ENCODE measurements around the gene SLC22A23. TPM values are rescaled to one million over a fixed set of nuclear protein-coding genes. Genes with fewer than 3 reads are reported as not detected.

SLC22A23 gene, protein sequence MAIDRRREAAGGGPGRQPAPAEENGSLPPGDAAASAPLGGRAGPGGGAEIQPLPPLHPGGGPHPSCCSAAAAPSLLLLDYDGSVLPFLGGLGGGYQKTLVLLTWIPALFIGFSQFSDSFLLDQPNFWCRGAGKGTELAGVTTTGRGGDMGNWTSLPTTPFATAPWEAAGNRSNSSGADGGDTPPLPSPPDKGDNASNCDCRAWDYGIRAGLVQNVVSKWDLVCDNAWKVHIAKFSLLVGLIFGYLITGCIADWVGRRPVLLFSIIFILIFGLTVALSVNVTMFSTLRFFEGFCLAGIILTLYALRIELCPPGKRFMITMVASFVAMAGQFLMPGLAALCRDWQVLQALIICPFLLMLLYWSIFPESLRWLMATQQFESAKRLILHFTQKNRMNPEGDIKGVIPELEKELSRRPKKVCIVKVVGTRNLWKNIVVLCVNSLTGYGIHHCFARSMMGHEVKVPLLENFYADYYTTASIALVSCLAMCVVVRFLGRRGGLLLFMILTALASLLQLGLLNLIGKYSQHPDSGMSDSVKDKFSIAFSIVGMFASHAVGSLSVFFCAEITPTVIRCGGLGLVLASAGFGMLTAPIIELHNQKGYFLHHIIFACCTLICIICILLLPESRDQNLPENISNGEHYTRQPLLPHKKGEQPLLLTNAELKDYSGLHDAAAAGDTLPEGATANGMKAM
- total RNA-seq = 19.2 TPM
- long read RNA-seq, full-length matches to known transcripts = 12 of 94 reads
- long read RNA-seq, partial matches to known transcripts = 2 of 94 reads
- long read RNA-seq, other reads (novel, unspliced or antisense) = 80 of 94 reads

DNA sequence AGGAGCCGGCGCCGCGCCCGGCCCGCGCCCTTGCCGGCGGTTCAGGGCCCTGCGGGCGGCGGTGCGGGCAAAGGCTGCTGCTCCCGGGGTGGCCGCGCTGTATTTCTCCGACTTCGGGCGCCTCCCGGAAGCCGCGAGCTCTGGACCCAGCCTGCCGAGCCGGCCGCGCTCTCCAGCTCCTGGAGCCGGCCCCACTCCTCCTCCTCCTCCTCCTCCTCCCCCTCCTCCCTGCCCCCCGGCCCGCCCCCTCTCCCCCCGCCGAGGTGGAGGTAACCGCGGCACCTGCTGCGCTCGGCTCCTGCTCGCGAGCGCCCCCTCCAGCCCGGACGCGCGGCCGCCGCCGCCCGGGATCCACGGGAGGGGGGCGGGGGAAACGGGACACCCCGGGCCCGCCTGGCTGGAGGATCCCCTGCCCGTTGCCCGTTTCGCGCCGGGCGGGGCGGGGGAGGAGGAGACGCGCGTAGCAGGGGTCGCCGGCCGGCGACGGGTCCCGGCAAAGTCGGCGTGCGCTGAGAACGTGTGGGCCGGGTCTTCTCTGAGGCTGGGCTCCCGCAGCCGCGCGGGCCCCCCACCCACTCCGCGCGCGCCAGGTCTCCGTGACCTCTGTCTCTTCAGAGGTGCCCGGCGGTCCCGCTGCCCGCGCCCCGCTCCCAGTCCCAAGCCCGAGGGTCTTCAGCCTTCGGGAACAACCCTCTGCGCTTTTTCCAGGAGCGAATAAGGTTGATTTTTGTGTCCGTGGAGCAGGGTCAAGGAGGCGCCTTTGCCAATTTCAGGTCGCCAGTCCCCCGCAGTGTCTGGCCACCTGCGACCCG is at the start of gene SLC22A23:
TSS of gene SLC22A23 (minus strand) at position 153 of the 812 bp plus-strand sequence. CDS start 491 bp downstream, outside the sequence.
- ATAC-seq = peak; percentile 93
- TF ChIP-seq, protein P1, sequence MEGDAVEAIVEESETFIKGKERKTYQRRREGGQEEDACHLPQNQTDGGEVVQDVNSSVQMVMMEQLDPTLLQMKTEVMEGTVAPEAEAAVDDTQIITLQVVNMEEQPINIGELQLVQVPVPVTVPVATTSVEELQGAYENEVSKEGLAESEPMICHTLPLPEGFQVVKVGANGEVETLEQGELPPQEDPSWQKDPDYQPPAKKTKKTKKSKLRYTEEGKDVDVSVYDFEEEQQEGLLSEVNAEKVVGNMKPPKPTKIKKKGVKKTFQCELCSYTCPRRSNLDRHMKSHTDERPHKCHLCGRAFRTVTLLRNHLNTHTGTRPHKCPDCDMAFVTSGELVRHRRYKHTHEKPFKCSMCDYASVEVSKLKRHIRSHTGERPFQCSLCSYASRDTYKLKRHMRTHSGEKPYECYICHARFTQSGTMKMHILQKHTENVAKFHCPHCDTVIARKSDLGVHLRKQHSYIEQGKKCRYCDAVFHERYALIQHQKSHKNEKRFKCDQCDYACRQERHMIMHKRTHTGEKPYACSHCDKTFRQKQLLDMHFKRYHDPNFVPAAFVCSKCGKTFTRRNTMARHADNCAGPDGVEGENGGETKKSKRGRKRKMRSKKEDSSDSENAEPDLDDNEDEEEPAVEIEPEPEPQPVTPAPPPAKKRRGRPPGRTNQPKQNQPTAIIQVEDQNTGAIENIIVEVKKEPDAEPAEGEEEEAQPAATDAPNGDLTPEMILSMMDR (IDR thresholded peaks at IDR 0.05) = peak; percentile 63
- intact Hi-C loops (cut with DNase I) = no loop called here
- no peaks in the 10 kb centered on the region for H3K9me3 ChIP-seq
- peak within 1 kb of the TSS; percentile 59 for H3K4me3 ChIP-seq
- H3K27ac ChIP-seq = no peak within 1 kb of the TSS
- DNase-seq = peak; percentile 90
- H3K36me3 ChIP-seq = no peaks in the 10 kb centered on the region
- H3K27me3 ChIP-seq = peaks cover 6% of the 10 kb centered on the region
- peaks cover 6% of the 10 kb centered on the region for H3K4me1 ChIP-seq

DNA sequence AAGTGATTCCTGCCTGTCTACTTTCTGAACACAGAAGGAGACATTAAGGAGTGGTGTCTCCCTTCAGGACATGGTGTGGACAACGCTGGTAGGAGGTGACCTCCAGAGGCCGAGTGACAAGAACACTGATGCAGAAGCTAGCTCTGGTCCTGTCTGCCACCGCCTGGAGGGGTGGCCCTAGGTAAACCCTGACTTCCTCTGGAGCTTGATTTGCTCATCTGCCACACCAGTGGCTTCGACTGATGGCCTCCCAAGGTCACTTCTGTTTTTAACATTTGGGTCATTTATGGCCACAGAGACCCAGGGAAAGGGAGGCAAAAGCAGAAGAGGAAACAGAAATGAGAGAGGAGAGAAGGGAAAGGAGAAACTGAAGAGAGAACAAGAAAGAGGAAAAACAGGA is 49.4 kb upstream of the SLC22A23 start:
- Histone ChIP-seq H3K27me3 (no peaks in the 10 kb centered on the region), H3K4me1 (no peaks in the 10 kb centered on the region), H3K27ac (no peak overlapping the region), H3K4me3 (no peak overlapping the region), H3K36me3 (no peaks in the 10 kb centered on the region), H3K9me3 (no peaks in the 10 kb centered on the region)
- intact Hi-C loops (cut with DNase I) = no loop called here
- DNase-seq (no peak), ATAC-seq (peak; percentile 43)
- TF ChIP-seq, protein P1 (IDR thresholded peaks at IDR 0.05) = no peak

DNA sequence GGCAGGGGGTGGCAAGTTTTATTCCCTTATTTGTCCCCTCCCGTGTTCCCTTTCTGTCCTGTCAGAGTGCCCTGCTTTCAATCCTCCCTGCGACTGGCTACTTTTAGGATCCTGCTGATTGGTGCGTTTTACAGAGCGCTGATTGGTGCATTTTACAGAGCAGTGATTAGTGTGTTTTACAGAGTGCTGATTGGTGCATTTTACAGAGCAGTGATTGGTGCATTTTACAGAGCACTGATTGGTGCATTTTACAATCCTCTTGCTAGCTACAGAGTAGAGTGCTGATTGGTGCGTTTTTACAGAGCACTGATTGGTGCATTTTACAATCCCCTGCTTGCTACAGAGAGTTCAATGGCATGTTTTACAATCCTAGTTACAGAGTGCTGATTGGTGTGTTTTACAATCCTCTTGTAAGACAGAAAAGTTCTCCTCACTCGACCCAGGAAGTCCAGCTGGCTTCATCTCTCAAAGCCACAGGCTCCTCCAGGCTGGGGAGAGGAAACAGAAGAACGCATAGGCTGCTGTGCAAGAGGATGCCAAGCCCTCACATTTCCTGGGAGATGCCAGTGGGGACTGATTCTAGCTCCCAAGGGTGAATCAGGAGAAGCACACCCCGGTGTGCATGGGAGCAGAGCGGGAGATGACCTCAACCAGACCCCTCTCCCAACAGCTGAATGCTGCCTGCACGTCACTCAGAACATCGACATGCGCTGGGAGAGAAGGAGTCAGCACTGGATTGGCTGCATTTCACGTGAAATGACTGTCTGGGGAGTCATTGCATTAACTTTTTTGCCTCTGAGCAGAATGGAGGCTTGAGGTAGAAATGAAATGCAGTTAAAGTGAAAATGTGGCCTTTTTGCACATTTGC is 48.3 kb upstream of the SLC22A23 start:
- ATAC-seq = no peak
- intact Hi-C loops (cut with DNase I) = no loop called here

DNA sequence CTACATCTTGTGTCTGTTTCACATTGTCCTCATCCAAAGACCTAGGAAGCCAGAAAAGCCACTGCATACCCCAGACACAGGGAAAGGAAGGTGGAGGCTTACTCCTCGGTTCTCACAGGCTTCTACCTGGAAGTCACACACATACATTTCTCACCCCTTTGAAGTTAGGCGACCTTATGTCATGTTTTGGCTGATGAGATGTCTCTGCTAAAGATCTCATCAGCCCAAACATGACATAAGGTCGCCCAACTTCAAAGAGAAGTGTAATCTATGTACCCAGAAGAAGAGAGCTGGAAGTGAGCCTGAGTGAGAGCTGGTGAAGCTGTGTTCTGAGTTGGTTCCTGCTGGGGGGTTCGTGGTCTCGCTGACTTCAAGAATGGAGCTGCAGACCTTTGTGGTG is 47.5 kb upstream of the SLC22A23 start:
- Histone ChIP-seq H3K27me3 (no peaks in the 10 kb centered on the region), H3K9me3 (no peaks in the 10 kb centered on the region), H3K4me1 (no peaks in the 10 kb centered on the region), H3K4me3 (no peak overlapping the region), H3K36me3 (no peaks in the 10 kb centered on the region), H3K27ac (no peak overlapping the region)
- ATAC-seq = no peak
- TF ChIP-seq, protein P1 (IDR thresholded peaks at IDR 0.05) = no peak
- intact Hi-C loops (cut with DNase I) = no loop called here
- no peak for DNase-seq

More for the DNA sequence above, 48.3 kb upstream of the SLC22A23 start:
- no peak overlapping the region for H3K27ac ChIP-seq
- no peak overlapping the region for H3K4me3 ChIP-seq
- TF ChIP-seq, protein P1 (IDR thresholded peaks at IDR 0.05) = no peak
- no peaks in the 10 kb centered on the region for H3K27me3 ChIP-seq
- no peak for DNase-seq
- H3K36me3 ChIP-seq = no peaks in the 10 kb centered on the region
- H3K9me3 ChIP-seq = no peaks in the 10 kb centered on the region
- H3K4me1 ChIP-seq = no peaks in the 10 kb centered on the region
